GM12865 (cell line): Measurements from ENCODE around the gene HP1BP3.

Experiments
- DNase-seq: peaks from one replicate; pipeline ENCODE4 v3.0.0; 2010; ENCODE audit warnings: low read depth
- H3K4me3 ChIP-seq: 2 replicates; pipeline ENCODE4 v1.5.1; 2011; ENCODE audit warnings: mild to moderate bottlenecking, low read depth, low read length, control low read depth
- CTCF ChIP-seq: IDR thresholded peaks from 2 replicates; pipeline ENCODE4 v1.5.1; 2011; ENCODE audit warnings: low read length, control low read depth, low read depth, inconsistent platforms; ENCODE audit not compliant: insufficient read depth; ENCODE audit errors: missing control alignments

The HP1BP3 gene

GRCh38 chr1:20700636-20701215 lies 86.4 kb downstream of the HP1BP3 start:
- no peak for TF ChIP-seq CTCF
- no peak for DNase-seq
- H3K4me3 ChIP-seq: no peak overlapping the region

GRCh38 chr1:20699558-20699957 lies 87.5 kb downstream of the HP1BP3 start:
- H3K4me3 ChIP-seq: no peak overlapping the region
- TF ChIP-seq CTCF: no peak
- DNase-seq: no peak

DNA sequence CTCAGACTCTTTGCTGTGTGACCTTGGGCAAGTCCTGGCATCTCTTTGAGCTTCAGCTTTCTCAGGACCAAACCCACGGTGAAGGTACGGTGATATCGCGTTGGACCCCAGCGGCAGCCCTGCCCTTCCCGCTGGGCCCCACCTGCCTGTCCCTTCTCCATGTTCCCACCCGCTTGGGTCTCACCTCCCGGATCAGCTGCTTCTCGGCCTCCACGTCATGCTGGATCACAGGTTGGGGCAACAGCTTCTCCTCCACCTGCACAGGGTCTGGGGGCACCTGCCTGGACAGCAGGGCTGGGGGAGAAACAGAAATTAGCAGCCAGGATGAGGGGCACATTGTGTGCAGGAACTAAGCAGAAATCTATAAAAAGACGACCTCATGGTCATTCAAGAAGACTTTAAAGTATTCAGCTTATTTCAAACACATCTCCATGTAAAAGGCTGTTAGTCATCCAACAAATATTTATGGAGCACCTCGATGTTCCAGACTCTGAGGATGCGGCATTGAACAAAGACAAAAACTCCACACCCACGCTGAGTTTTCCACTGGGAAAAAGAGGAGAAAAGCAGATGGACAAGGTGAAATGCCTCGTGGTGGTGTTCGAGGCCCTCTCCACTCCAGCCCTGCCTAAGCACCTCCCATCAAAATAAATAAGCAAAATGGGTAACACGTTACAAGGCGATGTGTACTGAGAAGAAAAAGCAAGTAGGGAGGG lies 88.8 kb downstream of the HP1BP3 start:
- no peak for TF ChIP-seq CTCF
- no peak for DNase-seq
- H3K4me3 ChIP-seq: no peak overlapping the region

DNA sequence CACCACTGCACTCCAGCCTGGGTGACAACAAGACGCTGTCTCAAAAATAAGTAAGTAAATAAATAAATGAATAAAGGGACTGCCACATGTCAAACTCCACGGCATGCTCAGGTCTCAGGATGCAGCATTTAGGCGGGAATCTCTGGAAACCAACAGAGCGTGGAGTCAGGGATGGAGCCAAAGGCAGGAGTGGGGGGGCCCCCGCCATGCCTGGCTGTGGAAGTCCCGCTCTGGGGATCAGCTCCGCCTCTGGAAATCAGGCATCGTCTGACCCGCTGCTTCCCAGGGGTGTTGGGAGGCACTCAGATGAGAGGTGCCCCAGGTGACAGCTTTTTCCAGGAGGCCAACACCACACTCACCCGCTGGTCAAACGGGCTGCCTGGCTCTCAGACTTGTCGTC lies 89.5 kb downstream of the HP1BP3 start:
- no peak for DNase-seq
- no peak for TF ChIP-seq CTCF
- H3K4me3 ChIP-seq: no peak overlapping the region

DNA sequence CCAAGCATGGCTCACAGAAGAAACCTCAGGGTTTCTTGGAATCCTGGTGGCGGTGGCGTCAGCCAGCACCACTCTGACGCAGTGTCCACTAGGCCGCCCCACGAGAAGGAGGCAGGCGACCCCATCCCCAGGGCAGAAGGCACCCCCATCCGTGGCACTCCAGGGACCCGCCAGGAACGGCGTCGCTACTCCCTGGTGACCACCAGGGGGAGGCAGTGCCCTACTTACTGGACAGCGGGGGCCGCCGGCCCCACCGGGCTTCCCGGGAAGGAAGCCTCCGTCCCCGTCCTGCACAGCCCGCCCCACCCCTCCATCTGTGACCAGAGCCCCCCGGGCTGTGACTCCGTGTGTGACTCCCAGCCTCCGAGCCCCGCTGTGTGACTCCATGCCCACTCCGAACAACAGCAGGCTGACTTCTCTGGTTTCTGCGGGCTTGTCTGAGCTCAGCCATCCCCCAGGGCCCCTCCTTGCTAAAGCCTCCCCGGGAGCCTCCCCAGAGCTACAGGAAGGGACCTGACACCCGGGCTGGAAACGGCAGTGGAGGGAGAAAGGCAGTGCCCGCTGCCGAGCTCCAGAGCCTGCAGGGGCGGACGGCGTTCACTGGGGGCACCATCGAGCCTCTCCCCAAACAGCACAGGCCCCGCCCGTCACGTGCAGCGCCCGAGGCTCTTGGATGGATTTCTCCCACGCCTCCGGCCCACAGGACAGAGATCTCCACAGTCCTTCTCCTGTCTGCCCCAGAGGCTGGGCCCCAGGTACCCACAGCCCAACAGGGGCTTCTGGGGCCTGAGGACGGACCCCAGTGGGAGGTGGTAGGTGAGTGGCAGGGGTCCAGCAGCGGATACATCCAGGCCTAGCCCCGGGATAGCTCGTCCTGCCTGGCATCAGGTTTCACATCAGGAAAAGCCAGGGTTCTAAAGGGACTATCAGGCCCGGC lies 90.4 kb downstream of the HP1BP3 start:
- peak overlapping the region; percentile 59 for H3K4me3 ChIP-seq
- peak; percentile 83 for DNase-seq
- TF ChIP-seq CTCF: peak; percentile 95

- no peak overlapping the region for H3K4me3 ChIP-seq
- DNase-seq: no peak
- no peak for TF ChIP-seq CTCF
Observed at GRCh38 chr1:20695515-20695914, 91.6 kb downstream of the HP1BP3 start.
